HG03342 (cell line): ENCODE measurements around the gene SACS.
"Not testable (repeated sequence)": the region's sequence is repeated elsewhere in the genome, so short reads cannot be mapped to it uniquely, and the experiment has no call there.

ENCODE experiments used
- ATAC-seq: cut with Tn5 transposase; IDR thresholded peaks from one replicate; pipeline ENCODE4 v1.9.1; 2021; ENCODE audit warnings: mild to moderate bottlenecking, moderate library complexity; ENCODE audit not compliant: unreplicated experiment

Gene SACS

GRCh38 chr13:23418776-23419683 is 14.5 kb downstream of the SACS start:
- no peak for ATAC-seq

GRCh38 chr13:23414682-23415081 is 18.8 kb downstream of the SACS start:
- ATAC-seq: no peak

GRCh38 chr13:23411706-23412105 is 21.8 kb downstream of the SACS start:
- ATAC-seq: no peak

- ATAC-seq: no peak
Observed at GRCh38 chr13:23411220-23411619, 22.3 kb downstream of the SACS start.

GRCh38 chr13:23408026-23408425 is 25.5 kb downstream of the SACS start:
- ATAC-seq: no peak

GRCh38 chr13:23401156-23401555 is 32.3 kb downstream of the SACS start:
- not testable (repeated sequence) for ATAC-seq

GRCh38 chr13:23399347-23399746 is 34.2 kb downstream of the SACS start:
- no peak for ATAC-seq

- no peak for ATAC-seq
Observed at GRCh38 chr13:23394821-23395220, 38.7 kb downstream of the SACS start.

GRCh38 chr13:23392925-23393645 is 40.4 kb downstream of the SACS start:
- ATAC-seq: no peak

- ATAC-seq: no peak
Observed at GRCh38 chr13:23392313-23392712, 41.2 kb downstream of the SACS start.

GRCh38 chr13:23391752-23392151 is 41.8 kb downstream of the SACS start:
- ATAC-seq: no peak

GRCh38 chr13:23386533-23386932 is 47.0 kb downstream of the SACS start:
- no peak for ATAC-seq

- no peak for ATAC-seq
Observed at GRCh38 chr13:23385931-23386330, 47.6 kb downstream of the SACS start.

GRCh38 chr13:23384111-23384510 is 49.4 kb downstream of the SACS start:
- peak; percentile 89 for ATAC-seq

GRCh38 chr13:23383151-23383550 is 50.4 kb downstream of the SACS start:
- ATAC-seq: no peak

- no peak for ATAC-seq
Observed at GRCh38 chr13:23381866-23382265, 51.6 kb downstream of the SACS start.

- ATAC-seq: no peak
Observed at GRCh38 chr13:23380534-23380933, 53.0 kb downstream of the SACS start.

GRCh38 chr13:23377983-23378632 is 55.4 kb downstream of the SACS start:
- ATAC-seq: peak; percentile 25

GRCh38 chr13:23377579-23377978 is 55.9 kb downstream of the SACS start:
- ATAC-seq: no peak

- ATAC-seq: peak; percentile 84
Observed at GRCh38 chr13:23375001-23375971, 58.2 kb downstream of the SACS start.
